ENCODE results near the gene MST1R. TPM values are rescaled to one million over a fixed set of nuclear protein-coding genes. Genes with fewer than 3 reads are reported as not detected.

MST1R gene
- total and polyA plus RNA-seq, 9 of the 15 experiments (the other 6 are each of a cell fraction or from before 2014, with no cell fraction given) = 1.3 to 10.0 (median 3.8) TPM

DNA sequence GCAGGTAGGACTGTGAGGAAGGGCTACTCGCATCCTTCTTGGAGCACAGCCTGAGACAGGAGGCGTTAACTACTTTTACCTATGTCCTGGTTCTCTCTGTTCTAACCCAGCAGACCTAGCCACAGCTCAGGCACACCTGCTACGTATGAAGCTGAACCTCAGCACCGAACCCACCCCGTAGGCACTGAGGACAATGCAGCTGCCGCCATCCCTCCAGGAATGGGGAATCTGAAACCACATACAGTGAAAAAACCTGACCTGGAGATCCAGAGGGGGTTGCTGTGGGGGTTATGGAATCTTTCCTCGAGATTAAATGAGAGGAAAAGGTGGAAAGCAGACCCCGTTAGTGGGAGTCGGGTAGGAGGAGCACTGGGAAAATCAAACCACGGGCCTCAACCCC is 14.4 kb downstream of the MST1R start:
- DNase-seq (ENCODE audit: extremely low read depth in 1 of 4, low spot score in 3 of 4) (no peak), ATAC-seq (no peak), FAIRE-seq (no peak)
- Histone ChIP-seq H3K27me3 (ENCODE audit: control insufficient read depth in 2 of 2, insufficient read depth in 2 of 2, low read length in 2 of 2) (no peaks in the 10 kb centered on the region), H3K4me2 (ENCODE audit: insufficient read depth, low read length) (no peak overlapping the region), H3K9ac (ENCODE audit: insufficient read depth in 1 of 2, low read depth in 2 of 2, low read length in 2 of 2) (peak overlapping the region in 1 of 2 experiments; percentile 20; a peak in 1 of 4 replicates), H4K20me1 (replicated peaks; ENCODE audit: control insufficient read depth, insufficient read depth, low read length) (no peaks in the 10 kb centered on the region), H3K9me1 (ENCODE audit: control insufficient read depth, insufficient read depth, low read length) (no peaks in the 10 kb centered on the region), H2AFZ (ENCODE audit: low read depth, low read length) (no peak overlapping the region), H3K79me2 (ENCODE audit: control insufficient read depth, insufficient read depth, low read length) (no peaks in the 10 kb centered on the region), H3K4me1 (replicated peaks in 1 of 2; ENCODE audit: control insufficient read depth in 2 of 2, insufficient read depth in 2 of 2, low read length in 2 of 2) (peaks cover 5 to 8% of the 10 kb centered on the region in 2 experiments; a peak in 3 of 5 replicates), H3K9me3 (replicated peaks; ENCODE audit: control insufficient read depth, insufficient read depth, low read depth, low read length) (no peaks in the 10 kb centered on the region), H3K4me3 (no peak overlapping the region), H3K36me3 (ENCODE audit: control insufficient read depth, insufficient read depth, low read length) (no peaks in the 10 kb centered on the region), H3K27ac (ENCODE audit: extremely low read depth, low read depth, low read length) (no peak overlapping the region)
- WGBS (ENCODE audit: insufficient coverage, low coverage, missing lambda C conversion rate) = 53% methylated on average over 10 of the region's 10 CpGs
- intact Hi-C loops (cut with micrococcal nuclease) = no loop called here
- no peak for TF ChIP-seq XRCC5 (IDR thresholded peaks at IDR 0.05; ENCODE audit: low read depth, low read length)
- no peak for TF ChIP-seq KAT2B (IDR thresholded peaks at IDR 0.05; ENCODE audit: low read depth, low read length)
- TF ChIP-seq, protein P1, sequence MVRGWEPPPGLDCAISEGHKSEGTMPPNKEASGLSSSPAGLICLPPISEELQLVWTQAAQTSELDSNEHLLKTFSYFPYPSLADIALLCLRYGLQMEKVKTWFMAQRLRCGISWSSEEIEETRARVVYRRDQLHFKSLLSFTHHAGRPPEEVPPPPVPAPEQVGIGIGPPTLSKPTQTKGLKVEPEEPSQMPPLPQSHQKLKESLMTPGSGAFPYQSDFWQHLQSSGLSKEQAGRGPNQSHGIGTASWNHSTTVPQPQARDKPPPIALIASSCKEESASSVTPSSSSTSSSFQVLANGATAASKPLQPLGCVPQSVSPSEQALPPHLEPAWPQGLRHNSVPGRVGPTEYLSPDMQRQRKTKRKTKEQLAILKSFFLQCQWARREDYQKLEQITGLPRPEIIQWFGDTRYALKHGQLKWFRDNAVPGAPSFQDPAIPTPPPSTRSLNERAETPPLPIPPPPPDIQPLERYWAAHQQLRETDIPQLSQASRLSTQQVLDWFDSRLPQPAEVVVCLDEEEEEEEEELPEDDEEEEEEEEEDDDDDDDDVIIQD (CRISPR knock-in tag; IDR thresholded peaks at IDR 0.05) = no peak
- no peak for TF ChIP-seq HDAC1 (IDR thresholded peaks at IDR 0.05)
- TF ChIP-seq PHF20 (IDR thresholded peaks at IDR 0.05; ENCODE audit: partially characterized antibody) = no peak
- no peak for TF ChIP-seq NUFIP1 (IDR thresholded peaks at IDR 0.05; ENCODE audit: partially characterized antibody)
- TF ChIP-seq NCOA1 (IDR thresholded peaks at IDR 0.05; ENCODE audit: low read depth) = no peak
- POLR2A ChIA-PET = interaction anchor here (0.7 kb wide), 1 partner anchor 194 kb away, joined by 3 read pairs; no protein-coding TSS in a partner anchor
- no TSS peak for BruUV-seq (replicated peaks)
- in situ Hi-C loops (cut with MboI) = no loop called here
- CTCF ChIA-PET (ENCODE audit: low intra/inter-chr PET ratio) = no interaction called here
